ENCODE data around the gene NAT14.

NAT14 gene

GRCh38 chr19:55471266-55471665 is 13.7 kb upstream of the NAT14 start:
- no peak for DNase-seq (ENCODE audit: low read depth)
- no peak overlapping the region for H3K4me3 ChIP-seq (ENCODE audit: control insufficient read depth, low read depth, low read length)
- TF ChIP-seq CTCF (conservative IDR thresholded peaks at IDR 0.05; ENCODE audit: control insufficient read depth, insufficient read depth, low read depth, low read length): no peak

GRCh38 chr19:55472463-55472862 is 12.5 kb upstream of the NAT14 start:
- TF ChIP-seq CTCF (conservative IDR thresholded peaks at IDR 0.05; ENCODE audit: control insufficient read depth, insufficient read depth, low read depth, low read length): no peak
- peak; percentile 79 for DNase-seq (ENCODE audit: low read depth)
- no peak overlapping the region for H3K4me3 ChIP-seq (ENCODE audit: control insufficient read depth, low read depth, low read length)

GRCh38 chr19:55473225-55474012 is 11.6 kb upstream of the NAT14 start:
- H3K4me3 ChIP-seq (ENCODE audit: control insufficient read depth, low read depth, low read length): no peak overlapping the region
- no peak for TF ChIP-seq CTCF (conservative IDR thresholded peaks at IDR 0.05; ENCODE audit: control insufficient read depth, insufficient read depth, low read depth, low read length)
- peak; percentile 66 for DNase-seq (ENCODE audit: low read depth)

- H3K4me3 ChIP-seq (ENCODE audit: control insufficient read depth, low read depth, low read length): no peak overlapping the region
- no peak for DNase-seq (ENCODE audit: low read depth)
- TF ChIP-seq CTCF (conservative IDR thresholded peaks at IDR 0.05; ENCODE audit: control insufficient read depth, insufficient read depth, low read depth, low read length): no peak
Observed at GRCh38 chr19:55474269-55475265, 10.4 kb upstream of the NAT14 start.

GRCh38 chr19:55476100-55476775 is 8.8 kb upstream of the NAT14 start, which contains the start of gene ZNF628:
Gene ZNF628, plus strand, starts transcription at chr19:55476617. Its CDS starts 3,294 bp downstream, at chr19:55479911.
- H3K4me3 ChIP-seq (ENCODE audit: control insufficient read depth, low read depth, low read length): peak within 1 kb of the TSS; percentile 64
- TF ChIP-seq CTCF (conservative IDR thresholded peaks at IDR 0.05; ENCODE audit: control insufficient read depth, insufficient read depth, low read depth, low read length): no peak
- DNase-seq (ENCODE audit: low read depth): peak; percentile 97

GRCh38 chr19:55477905-55478304 is 7.1 kb upstream of the NAT14 start:
- H3K4me3 ChIP-seq (ENCODE audit: control insufficient read depth, low read depth, low read length): peak overlapping the region; percentile 64
- TF ChIP-seq CTCF (conservative IDR thresholded peaks at IDR 0.05; ENCODE audit: control insufficient read depth, insufficient read depth, low read depth, low read length): no peak
- no peak for DNase-seq (ENCODE audit: low read depth)
